GM19193 (cell line): ENCODE data around the gene GPSM1.

Experiments used
- POLR2A ChIP-seq: IDR thresholded peaks from 4 replicates; pipeline ENCODE4 v1.6.1; 2011; ENCODE audit not compliant: insufficient read depth, insufficient read length; ENCODE audit errors: extremely low read depth

GPSM1 gene

DNA sequence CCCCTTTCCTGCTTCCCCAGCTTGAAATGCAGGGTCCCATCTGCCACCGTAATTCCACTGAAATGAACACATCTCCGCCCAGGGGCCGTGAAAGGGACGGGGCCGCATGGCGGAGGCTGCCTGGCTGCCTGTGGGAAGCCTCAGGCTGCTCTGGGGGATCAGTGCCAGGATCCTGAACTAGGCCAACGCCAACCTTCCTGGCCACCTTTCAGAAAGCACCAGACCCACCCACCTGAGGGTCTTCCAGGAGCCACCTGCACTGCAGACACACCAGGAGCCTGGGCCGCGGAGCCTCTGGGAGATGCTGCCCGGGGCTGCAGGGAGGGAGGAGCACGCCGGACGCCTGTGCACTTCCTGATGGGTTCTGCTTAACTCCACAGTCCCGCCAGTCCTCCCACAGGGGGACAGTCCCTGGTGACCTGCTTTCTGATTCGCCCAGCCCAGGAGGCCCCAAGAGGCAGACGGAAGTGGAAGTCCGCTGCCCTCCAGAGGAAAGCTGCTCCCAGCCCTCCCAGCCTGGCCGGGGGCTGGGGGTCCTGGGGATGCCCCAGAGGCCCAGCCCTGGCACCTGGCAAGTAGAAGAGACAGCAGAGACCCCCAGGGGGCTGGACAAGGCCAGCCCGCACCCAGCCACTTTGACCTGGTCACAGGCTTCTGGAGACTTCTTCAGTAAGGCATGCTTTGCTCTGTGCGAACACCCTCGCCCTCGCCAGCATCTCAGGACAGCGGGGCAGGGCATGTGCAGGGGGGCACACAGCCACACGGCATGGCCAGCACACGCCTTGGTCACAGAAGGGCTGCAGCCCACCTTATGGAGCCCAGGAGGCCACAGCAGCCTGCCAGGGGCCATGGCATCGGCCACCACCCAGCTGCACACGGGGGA is 46.2 kb downstream of the GPSM1 start, which contains the start of gene CARD9:
CARD9 (minus strand) TSS at position 370 of the 883 bp plus-strand sequence. CDS start 1,591 bp downstream, outside the sequence.
- TF ChIP-seq POLR2A = no peak

DNA sequence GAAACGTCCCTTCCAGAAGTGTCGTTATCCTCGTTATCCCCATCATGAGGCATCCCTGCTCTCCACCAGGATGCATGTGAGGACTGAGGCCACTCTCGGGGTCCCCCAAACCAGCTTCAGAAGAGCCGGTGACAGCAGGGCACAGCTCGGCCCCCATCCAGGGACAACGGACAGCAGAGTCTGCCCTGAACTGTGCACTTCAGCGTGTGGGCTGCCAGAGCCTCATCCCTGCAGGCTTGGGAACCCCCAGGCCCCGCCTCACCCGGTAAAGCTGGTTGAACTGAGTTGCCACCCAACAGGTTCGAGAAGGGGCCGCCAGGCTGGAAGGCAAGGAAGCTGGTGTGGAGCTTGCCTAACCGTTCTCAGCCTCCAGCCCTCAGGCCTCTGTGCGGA is 46.8 kb downstream of the GPSM1 start:
- TF ChIP-seq POLR2A = no peak

DNA sequence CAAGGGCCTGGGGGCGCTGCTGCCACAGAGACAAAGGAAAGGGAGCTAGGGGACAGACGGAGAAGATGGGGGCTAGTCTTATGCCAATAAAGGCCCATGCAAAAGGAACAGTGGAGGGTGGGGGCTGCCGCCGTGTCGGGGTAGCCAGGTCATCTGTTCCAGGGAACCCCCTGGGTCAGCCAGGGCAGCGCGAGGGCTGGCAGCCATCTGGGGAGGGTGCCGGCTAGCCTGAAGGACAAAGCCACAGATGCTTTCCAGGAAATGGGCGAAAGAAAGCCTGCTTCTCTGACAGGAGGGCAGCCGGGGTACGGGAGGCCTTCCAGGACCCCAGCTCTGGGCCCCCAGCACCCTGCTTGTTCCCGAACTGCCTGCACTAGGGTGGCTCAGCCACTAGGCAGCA is 47.8 kb downstream of the GPSM1 start:
- no peak for TF ChIP-seq POLR2A

GRCh38 chr9:136376457-136376856 is 49.1 kb downstream of the GPSM1 start:
- no peak for TF ChIP-seq POLR2A

GRCh38 chr9:136377341-136378169 is 50.2 kb downstream of the GPSM1 start:
- no peak for TF ChIP-seq POLR2A

- no peak for TF ChIP-seq POLR2A
Measured at GRCh38 chr9:136378170-136379002, 51.0 kb downstream of the GPSM1 start.

DNA sequence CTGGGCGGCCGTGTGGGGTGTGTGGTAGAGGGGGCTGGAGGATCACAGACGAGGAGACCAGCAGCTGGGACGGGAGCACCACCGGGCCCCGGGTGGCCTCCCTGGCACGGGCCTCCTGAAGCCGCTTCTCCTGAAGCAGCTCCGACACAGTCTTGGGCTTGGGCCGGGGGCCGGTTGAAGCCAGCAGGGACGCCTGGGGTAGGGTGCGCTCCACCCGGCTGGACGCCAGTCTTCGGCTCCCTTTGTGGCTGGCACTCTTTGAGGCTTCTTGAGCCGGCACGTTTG is 51.6 kb downstream of the GPSM1 start:
- TF ChIP-seq POLR2A = no peak

- TF ChIP-seq POLR2A = no peak
Measured at GRCh38 chr9:136379401-136379800, 52.1 kb downstream of the GPSM1 start.

- no peak for TF ChIP-seq POLR2A
Measured at GRCh38 chr9:136379891-136380290, 52.6 kb downstream of the GPSM1 start.

GRCh38 chr9:136380381-136380780 is 53.0 kb downstream of the GPSM1 start:
- TF ChIP-seq POLR2A = no peak

- no peak for TF ChIP-seq POLR2A
Measured at GRCh38 chr9:136381311-136381710, 54.0 kb downstream of the GPSM1 start.

DNA sequence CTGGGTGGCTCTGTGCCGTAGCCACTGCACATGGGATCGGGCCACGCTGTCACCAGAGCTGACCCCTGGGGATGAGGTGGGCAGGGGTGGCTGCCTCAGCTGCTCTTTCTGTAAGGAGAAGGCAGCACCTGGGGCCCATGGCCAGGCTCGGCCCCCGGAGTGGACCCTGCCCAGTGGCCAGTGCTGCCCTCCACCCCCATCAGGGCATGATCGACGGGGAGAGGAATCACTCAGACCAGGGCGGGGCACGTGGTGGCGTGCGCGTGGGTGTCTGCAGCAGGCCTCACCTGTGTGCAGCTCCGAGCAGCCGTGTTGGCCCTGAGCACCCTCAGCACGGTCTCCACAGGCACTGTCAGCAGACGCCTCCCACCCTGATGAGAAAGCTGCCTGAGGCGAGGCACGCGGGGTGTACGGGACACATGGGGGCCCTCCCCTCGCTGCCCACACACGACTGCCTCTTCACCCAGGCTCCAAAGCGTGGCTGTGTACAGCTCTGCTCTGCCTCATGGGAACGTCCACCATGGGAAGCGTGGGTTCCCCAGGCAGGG is 54.7 kb downstream of the GPSM1 start:
- no peak for TF ChIP-seq POLR2A

GRCh38 chr9:136383436-136383835 is 56.1 kb downstream of the GPSM1 start:
- no peak for TF ChIP-seq POLR2A

DNA sequence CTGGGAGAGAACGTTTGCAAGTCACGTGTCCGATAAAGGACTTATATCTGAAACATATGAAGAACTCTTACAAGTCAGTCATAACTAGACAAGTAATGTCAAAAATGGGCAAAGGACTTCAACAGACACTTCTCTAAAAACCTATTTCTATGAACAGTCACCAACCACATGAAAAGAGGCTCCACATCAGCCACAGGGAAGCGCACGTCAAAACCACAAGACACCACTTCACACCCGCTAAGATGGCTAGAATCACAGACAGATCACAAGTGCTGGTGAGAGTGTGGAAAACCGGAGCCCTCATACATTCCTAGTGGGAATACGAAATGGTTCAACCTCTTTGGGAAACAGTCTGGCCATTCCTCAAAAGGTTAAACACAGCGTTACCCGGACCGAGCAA is 57.7 kb downstream of the GPSM1 start:
- no peak for TF ChIP-seq POLR2A

DNA sequence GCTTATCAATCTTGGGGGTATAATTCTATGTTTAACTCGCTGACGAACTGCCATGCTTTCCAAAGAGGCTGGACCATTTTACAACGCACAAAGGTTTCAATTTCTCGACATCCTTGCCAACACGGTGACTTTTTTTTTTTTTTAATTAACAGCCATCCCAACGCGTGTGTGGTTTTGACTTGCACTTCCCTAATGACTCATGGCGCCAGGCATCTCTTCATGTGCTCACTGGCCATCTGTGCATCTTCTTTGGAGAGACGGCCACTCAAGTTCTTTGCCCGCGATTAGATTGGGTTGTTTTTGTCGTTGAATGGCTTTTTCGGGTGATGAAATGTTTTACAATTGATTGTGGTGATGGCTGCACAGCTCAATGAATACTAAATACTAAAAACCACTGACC is 58.7 kb downstream of the GPSM1 start:
- no peak for TF ChIP-seq POLR2A
